Spleen (tissue), 11 donors: Measurements from ENCODE around the gene GALK1. TPM values are rescaled to one million over a fixed set of nuclear protein-coding genes. Genes with fewer than 3 reads are reported as not detected.

Source experiments
- DNase-seq: peaks from one replicate; pipeline ENCODE4 v3.0.0-alpha.2; 2020
- H3K27ac ChIP-seq, 8 donors: fragments of 200-600 bp; sonication (generic) in 7 of 8; 1 replicate in 4 of 8; 2 replicates in 4 of 8; pipeline versions ENCODE4 v1.5.0 to v1.8.0; 2016 to 2021; ENCODE audit warnings: inconsistent platforms in 4 of 8, mild to moderate bottlenecking in 4 of 8, moderate library complexity in 1 of 8
- H3K27me3 ChIP-seq, 7 donors: fragments of 200-600 bp; sonication (generic) in 6 of 7; replicated peaks in 1 of 7; 1 replicate in 4 of 7; 2 replicates in 3 of 7; pipeline versions ENCODE4 v1.5.0 to v1.8.0; 2016 to 2021; ENCODE audit warnings: inconsistent platforms in 3 of 7, mild to moderate bottlenecking in 1 of 7
- H3K36me3 ChIP-seq, 6 donors: fragments of 200-600 bp; sonication (generic) in 5 of 6; 1 replicate in 4 of 6; 2 replicates in 2 of 6; pipeline versions ENCODE4 v1.5.0 to v1.8.0; 2016 to 2021; ENCODE audit warnings: inconsistent platforms in 2 of 6
- H3K4me1 ChIP-seq, 6 donors: fragments of 200-600 bp; sonication (generic) in 5 of 6; 1 replicate in 3 of 6; 2 replicates in 3 of 6; pipeline versions ENCODE4 v1.5.0 to v1.8.0; 2016 to 2021; ENCODE audit warnings: inconsistent platforms in 3 of 6
- H3K4me3 ChIP-seq, 8 donors: fragments of 200-600 bp; sonication (generic) in 7 of 8; 1 replicate in 4 of 8; 2 replicates in 4 of 8; pipeline versions ENCODE4 v1.5.0 to v1.8.0; 2016 to 2021; ENCODE audit warnings: inconsistent platforms in 4 of 8, mild to moderate bottlenecking in 4 of 8, moderate library complexity in 2 of 8
- H3K9me3 ChIP-seq, 8 donors: fragments of 200-600 bp; sonication (generic) in 7 of 8; 1 replicate in 4 of 8; 2 replicates in 4 of 8; pipeline versions ENCODE4 v1.5.0 to v1.8.0; 2016 to 2021; ENCODE audit warnings: inconsistent platforms in 4 of 8
- POLR2A ChIP-seq, 3 donors: fragments of 450-650 bp; IDR thresholded peaks; one replicate each; pipeline ENCODE4 v1.5.1; 2017; ENCODE audit warnings: antibody characterized with exemption in 3 of 3, mild to moderate bottlenecking in 1 of 3
- POLR2AphosphoS5 ChIP-seq, 3 donors: sonication (generic); formaldehyde crosslinking; IDR thresholded peaks; one replicate each; pipeline ENCODE4 v1.5.1; 2017; ENCODE audit warnings: antibody characterized with exemption in 3 of 3
- WGBS, 5 donors: extraction: QIAGEN DNeasy Blood & Tissue Kit in 3 of 5; methylation state at CpG; one replicate each; pipeline versions ENCODE4 v1.1.5 to v1.1.7; 2013 to 2018; 5-methylcytosine and 5-hydroxymethylcytosine counted together
- intact Hi-C: fragments of 100-400 bp; cut with DNase I; formaldehyde crosslinking; loops from one replicate; pipeline ENCODE4 v1.15.0; 2023; ENCODE audit warnings: low total_unique reads
- polyA plus RNA-seq, 3 donors: library from polyadenylated mRNA; stranded (reverse); fragments of 200-250 nt; gene quantifications; one replicate each; pipeline ENCODE4 v1.2.1, GENCODE V29; 2013
- total RNA-seq, 7 donors: library from RNA; depleted of rRNA in 3 of 7; stranded (reverse); fragments of >200 nt in 3 of 7; fragmentation: NEBNext Ultra II Directional in 4 of 7; extraction: Animal tissue kit (Norgen Biotek cat#: 25700) in 4 of 7; gene quantifications; one replicate each; pipeline versions ENCODE4 v1.1.0 to v1.2.1, GENCODE V29; 2016 to 2021
- TF ChIP-seq, protein P1 (sequence below), 11 experiments: fragments of 200-600 bp in 7 of 11; fragments of 450-650 bp in 4 of 11; sonication (generic) in 4 of 11; IDR thresholded peaks in 8 of 11; conservative IDR thresholded peaks in 3 of 11; 1 replicate in 7 of 11; 2 replicates in 4 of 11; pipeline versions ENCODE4 v1.4.0 to v1.8.0; 2016 to 2021; ENCODE audit warnings: antibody characterized with exemption in 11 of 11, inconsistent platforms in 4 of 11, mild to moderate bottlenecking in 1 of 11
- donor health status: healthy with polysubstance abuse.
- donor health status: DM: no; HTN: no; CAD: no; lungs with moderate emphysema.
- donor health status: DM: no; HTN: no; CAD: no.
- donor health status: Bipolar disorder and iron deficiency.
- donor health status: healthy.
- donor health status: DM: no; HTN: no; CAD: no.
- donor health status: DM: yes; HTN: yes; CAD: no.

GALK1 gene
- total and polyA plus RNA-seq, 10 donors: 23.5 to 45.9 (median 34.0) TPM

DNA sequence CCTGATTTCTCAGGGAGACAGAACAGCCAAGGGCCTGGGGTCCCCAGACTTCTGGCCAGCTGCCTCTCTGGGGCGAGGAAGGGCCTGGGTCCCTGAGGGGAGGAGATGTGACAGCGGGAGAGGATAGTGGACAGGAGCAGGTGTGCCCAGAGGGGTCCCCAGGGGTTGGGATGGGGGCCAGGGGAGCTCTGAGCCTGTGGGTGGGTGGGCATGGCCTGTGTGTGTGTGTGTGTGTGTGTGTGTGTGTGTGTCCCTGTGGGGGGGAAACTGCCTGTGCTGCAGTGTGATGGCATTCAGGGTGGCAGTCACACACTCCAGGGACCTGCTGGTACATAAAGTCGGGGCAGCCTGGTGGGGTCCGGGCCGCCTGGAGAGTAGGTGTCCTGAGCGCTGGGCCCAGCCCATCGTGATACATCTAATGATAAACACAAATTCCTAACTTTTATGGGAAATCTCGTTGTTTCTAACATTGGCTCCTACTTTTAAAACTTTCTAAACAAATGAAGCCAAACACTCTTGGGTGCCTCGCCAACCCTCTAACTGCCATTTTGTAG lies 42.4 kb downstream of the GALK1 start:
- TF ChIP-seq POLR2AphosphoS5 (IDR thresholded peaks at IDR 0.05) (no peak), POLR2A (IDR thresholded peaks at IDR 0.05) (no peak)
- TF ChIP-seq, protein P1, sequence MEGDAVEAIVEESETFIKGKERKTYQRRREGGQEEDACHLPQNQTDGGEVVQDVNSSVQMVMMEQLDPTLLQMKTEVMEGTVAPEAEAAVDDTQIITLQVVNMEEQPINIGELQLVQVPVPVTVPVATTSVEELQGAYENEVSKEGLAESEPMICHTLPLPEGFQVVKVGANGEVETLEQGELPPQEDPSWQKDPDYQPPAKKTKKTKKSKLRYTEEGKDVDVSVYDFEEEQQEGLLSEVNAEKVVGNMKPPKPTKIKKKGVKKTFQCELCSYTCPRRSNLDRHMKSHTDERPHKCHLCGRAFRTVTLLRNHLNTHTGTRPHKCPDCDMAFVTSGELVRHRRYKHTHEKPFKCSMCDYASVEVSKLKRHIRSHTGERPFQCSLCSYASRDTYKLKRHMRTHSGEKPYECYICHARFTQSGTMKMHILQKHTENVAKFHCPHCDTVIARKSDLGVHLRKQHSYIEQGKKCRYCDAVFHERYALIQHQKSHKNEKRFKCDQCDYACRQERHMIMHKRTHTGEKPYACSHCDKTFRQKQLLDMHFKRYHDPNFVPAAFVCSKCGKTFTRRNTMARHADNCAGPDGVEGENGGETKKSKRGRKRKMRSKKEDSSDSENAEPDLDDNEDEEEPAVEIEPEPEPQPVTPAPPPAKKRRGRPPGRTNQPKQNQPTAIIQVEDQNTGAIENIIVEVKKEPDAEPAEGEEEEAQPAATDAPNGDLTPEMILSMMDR (IDR thresholded peaks at IDR 0.05 in 8 of 11, conservative IDR thresholded peaks at IDR 0.05 in 3 of 11): no peak
- intact Hi-C loops: no loop called here
- Histone ChIP-seq H3K36me3 (peaks cover 0 to 29% (median 0%) of the 10 kb centered on the region in 6 donors), H3K27me3 (peaks cover 0 to 41% (median 16%) of the 10 kb centered on the region in 7 donors), H3K9me3 (no peaks in the 10 kb centered on the region), H3K4me3 (peak overlapping the region in 7 of 8 donors; percentile 40 to 75 (median 53)), H3K4me1 (peaks cover 0 to 55% (median 32%) of the 10 kb centered on the region in 6 donors), H3K27ac (peak overlapping the region; percentile 65 to 93 (median 85))
- DNase-seq: no peak
- WGBS, 5 donors: 81 to 91% (median 85%) methylated on average over 9 of the region's 9 CpGs

DNA sequence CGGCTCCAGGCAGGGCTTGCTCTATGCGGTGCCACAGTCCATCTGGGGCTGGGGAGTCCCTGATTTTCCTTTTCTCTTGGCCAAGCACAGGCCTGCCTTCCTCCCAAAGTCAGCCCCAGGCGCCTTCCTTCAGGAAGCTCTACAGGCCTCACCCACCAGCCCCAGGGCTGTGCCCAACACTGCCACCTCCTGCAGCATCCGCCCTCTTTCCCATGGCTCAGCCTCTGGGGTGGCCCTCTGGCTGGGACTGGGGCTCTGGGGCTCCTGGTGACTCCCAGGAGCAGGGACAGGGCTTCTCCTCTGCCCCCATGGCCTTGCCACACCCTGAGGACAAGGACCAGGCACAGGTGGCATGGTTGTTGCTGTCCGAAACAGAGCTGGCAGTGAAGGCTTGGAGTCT lies 42.9 kb downstream of the GALK1 start:
- peak overlapping the region; percentile 65 to 93 (median 85) for H3K27ac ChIP-seq
- DNase-seq: peak; percentile 86
- H3K4me1 ChIP-seq: peaks cover 0 to 55% (median 32%) of the 10 kb centered on the region in 6 donors
- H3K36me3 ChIP-seq: peaks cover 0 to 24% (median 0%) of the 10 kb centered on the region in 6 donors
- intact Hi-C loops: no loop called here
- peak in 1 of 3 donors; percentile 22 for TF ChIP-seq POLR2A (IDR thresholded peaks at IDR 0.05)
- TF ChIP-seq, protein P1 (IDR thresholded peaks at IDR 0.05 in 8 of 11, conservative IDR thresholded peaks at IDR 0.05 in 3 of 11): no peak
- peak; percentile 56 to 82 (median 67) for TF ChIP-seq POLR2AphosphoS5 (IDR thresholded peaks at IDR 0.05)
- 67 to 82% (median 81%) methylated on average over 5 of the region's 5 CpGs for WGBS, 5 donors
- H3K9me3 ChIP-seq: no peaks in the 10 kb centered on the region
- peak overlapping the region in 7 of 8 donors; percentile 40 to 75 (median 53) for H3K4me3 ChIP-seq
- peaks cover 0 to 47% (median 16%) of the 10 kb centered on the region in 7 donors for H3K27me3 ChIP-seq

DNA sequence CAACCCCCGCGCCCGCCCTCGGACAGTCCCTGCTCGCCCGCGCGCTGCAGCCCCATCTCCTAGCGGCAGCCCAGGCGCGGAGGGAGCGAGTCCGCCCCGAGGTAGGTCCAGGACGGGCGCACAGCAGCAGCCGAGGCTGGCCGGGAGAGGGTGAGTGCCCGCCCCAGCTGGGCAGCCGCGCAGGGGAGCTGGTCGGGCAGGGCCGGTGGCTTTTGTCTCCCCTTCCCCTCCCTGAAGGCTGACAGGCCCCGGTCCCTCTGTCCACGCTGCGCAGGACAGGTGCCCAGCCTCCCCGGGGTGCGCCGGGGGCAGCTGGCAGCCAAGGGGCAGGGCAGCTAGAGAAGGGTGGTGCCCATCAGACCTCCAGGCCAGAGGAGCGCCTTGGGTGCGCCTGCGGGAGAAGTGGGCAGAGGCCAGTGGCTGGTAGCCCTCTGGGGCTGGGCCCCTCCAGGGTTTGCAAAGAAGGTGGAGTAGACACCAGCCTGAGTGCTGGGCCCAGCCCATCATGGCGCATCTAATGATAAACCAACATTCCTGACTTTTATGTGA lies 43.5 kb downstream of the GALK1 start:
- TF ChIP-seq, protein P1 (IDR thresholded peaks at IDR 0.05 in 8 of 11, conservative IDR thresholded peaks at IDR 0.05 in 3 of 11): no peak
- no peak for TF ChIP-seq POLR2AphosphoS5 (IDR thresholded peaks at IDR 0.05)
- no peak for TF ChIP-seq POLR2A (IDR thresholded peaks at IDR 0.05)
- Histone ChIP-seq H3K27ac (peak overlapping the region; percentile 65 to 93 (median 85)), H3K4me1 (peaks cover 0 to 55% (median 32%) of the 10 kb centered on the region in 6 donors), H3K36me3 (peaks cover 0 to 19% (median 0%) of the 10 kb centered on the region in 6 donors), H3K27me3 (peaks cover 0 to 52% (median 16%) of the 10 kb centered on the region in 7 donors), H3K4me3 (peak overlapping the region; percentile 40 to 75 (median 52)), H3K9me3 (no peaks in the 10 kb centered on the region)
- intact Hi-C loops: no loop called here
- WGBS, 5 donors: 7 to 71% (median 26%) methylated on average over 4 to 33 of the region's 33 CpGs
- no peak for DNase-seq
